Omental fat pad (tissue), 4 donors: ENCODE measurements around the gene PIEZO1. TPM values are rescaled to one million over a fixed set of nuclear protein-coding genes. Genes with fewer than 3 reads are reported as not detected.

Experiments used
- ATAC-seq: fragments of 150-250 bp; one replicate; pipeline ENCODE4 v1.9.1; 2016; ENCODE audit warnings: mild to moderate bottlenecking, moderate library complexity; ENCODE audit not compliant: low FRiP score
- DNase-seq: peaks from one replicate; pipeline ENCODE4 v3.0.0-alpha.2; 2019; ENCODE audit warnings: low spot score
- CTCF ChIP-seq, 3 donors: fragments of 450-650 bp; IDR thresholded peaks; one replicate each; pipeline ENCODE4 v1.5.1; 2016 to 2017; ENCODE audit warnings: antibody characterized with exemption in 3 of 3, mild to moderate bottlenecking in 3 of 3, moderate library complexity in 2 of 3
- total RNA-seq, 4 donors: library from RNA; depleted of rRNA; stranded (reverse); fragments of >200 nt; gene quantifications; one replicate each; pipeline ENCODE4 v1.1.0, GENCODE V29; 2016

The PIEZO1 gene
- total RNA-seq, 4 donors from 2014 or later, result 151 to 315 (median 249) TPM

GRCh38 chr16:88821168-88821850 lies 36.3 kb upstream of the PIEZO1 start:
- TF ChIP-seq CTCF (IDR thresholded peaks at IDR 0.05), result no peak
- ATAC-seq, result no peak

GRCh38 chr16:88820385-88821025 lies 35.5 kb upstream of the PIEZO1 start:
- TF ChIP-seq CTCF (IDR thresholded peaks at IDR 0.05), result no peak
- no peak for DNase-seq
- no peak for ATAC-seq

More at GRCh38 chr16:88821168-88821850, 36.3 kb upstream of the PIEZO1 start:
- no peak for DNase-seq

- ATAC-seq (no peak), DNase-seq (no peak)
- TF ChIP-seq CTCF (IDR thresholded peaks at IDR 0.05), result no peak
These were observed 34.1 kb upstream of the PIEZO1 start for GRCh38 chr16:88819126-88819525.

- no peak for TF ChIP-seq CTCF (IDR thresholded peaks at IDR 0.05)
- no peak for DNase-seq
- no peak for ATAC-seq
These were observed 33.5 kb upstream of the PIEZO1 start for GRCh38 chr16:88818575-88818874.

GRCh38 chr16:88817785-88818574 lies 33.0 kb upstream of the PIEZO1 start:
- TF ChIP-seq CTCF (IDR thresholded peaks at IDR 0.05), result no peak
- no peak for ATAC-seq
- no peak for DNase-seq

- no peak for DNase-seq
- TF ChIP-seq CTCF (IDR thresholded peaks at IDR 0.05), result no peak
- ATAC-seq, result no peak
These were observed 31.9 kb upstream of the PIEZO1 start for GRCh38 chr16:88816736-88817535.
